HG03045 (cell line): ENCODE results near the gene DST.

Experiments
- ATAC-seq: cut with Tn5 transposase; IDR thresholded peaks from one replicate; pipeline ENCODE4 v1.9.1; 2021; ENCODE audit warnings: mild to moderate bottlenecking, moderate library complexity; ENCODE audit not compliant: unreplicated experiment

The DST gene

DNA sequence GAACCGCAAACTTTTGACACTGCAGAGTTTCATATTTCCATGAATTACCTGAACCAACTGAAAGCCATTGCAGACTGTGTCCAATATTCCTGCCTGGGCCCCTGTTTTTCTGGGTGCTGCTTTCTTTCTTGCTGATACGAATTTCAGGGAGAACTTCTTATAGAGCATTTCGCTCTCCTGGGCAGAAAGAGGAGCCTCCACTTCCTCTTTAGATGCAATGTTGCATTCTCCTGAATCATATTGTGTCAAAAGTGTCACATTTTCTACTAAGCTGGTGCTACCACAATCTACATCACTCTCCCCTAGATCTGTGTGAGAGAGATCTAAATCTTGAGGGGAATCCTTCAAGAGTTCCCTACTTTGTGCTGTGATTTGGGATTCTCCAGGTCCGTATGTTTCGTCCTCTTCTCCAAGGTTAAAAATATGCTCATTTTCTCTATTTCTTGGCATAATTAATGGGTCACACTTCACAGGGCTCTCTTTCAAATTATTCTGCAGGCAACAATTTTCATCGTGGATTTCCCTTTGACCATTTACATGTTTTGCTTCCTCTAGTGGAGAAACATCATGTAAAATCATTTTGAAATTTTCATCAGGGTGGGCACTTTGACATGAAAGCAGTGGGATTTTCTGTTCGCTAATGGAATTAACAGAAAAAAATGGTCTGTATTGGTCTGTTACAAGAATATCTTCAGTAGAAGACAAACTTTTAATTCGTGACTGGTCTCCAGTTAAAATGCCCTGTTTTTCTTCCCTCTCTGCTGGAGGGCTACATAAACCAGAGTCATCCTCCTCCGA is 102.3 kb downstream of the DST start:
- no peak for ATAC-seq

DNA sequence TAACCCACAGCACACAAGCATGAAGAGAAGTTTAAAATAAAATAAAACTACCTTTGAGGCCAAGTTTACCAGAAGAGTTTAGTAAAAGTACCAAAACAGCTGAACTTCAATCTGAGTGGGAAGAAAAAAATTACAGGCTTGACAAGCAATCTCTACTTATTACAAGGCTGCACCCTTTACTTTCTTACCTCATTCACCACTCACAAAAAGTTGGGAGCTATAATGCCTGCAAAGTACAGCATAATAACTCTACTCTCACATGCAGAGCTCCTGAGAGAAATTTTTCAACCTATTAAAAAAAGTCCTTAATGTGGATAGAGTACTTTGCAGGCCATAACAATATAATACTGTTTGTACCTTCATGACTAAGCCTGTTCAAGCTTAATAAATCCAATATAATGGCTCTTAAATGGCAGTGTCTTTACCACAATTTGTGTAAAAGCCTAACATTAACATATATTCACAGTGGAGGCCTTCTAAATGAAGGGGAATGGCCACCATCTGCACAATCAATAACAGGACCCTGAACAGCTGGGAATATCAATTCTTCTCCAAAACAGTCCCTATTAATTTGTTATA is 103.1 kb downstream of the DST start:
- ATAC-seq = no peak

DNA sequence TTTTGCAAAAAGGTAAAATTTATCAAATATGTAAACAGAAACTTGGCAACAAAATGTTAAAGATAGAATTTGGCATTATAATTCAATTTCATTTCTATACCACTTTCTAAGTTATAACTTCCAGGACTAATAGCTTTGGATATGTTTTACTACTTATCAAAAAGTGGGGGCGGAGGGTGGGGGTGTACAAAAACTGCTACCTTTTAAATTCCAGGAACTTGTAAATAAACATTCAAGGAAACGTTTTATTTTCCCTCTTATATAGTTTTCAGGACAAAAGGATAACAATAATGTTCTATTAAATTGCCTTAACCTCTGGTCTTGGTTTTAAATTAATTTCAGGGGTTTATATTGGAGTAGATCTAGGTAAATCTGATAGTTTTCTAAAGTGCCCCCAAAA is 103.8 kb downstream of the DST start:
- no peak for ATAC-seq

DNA sequence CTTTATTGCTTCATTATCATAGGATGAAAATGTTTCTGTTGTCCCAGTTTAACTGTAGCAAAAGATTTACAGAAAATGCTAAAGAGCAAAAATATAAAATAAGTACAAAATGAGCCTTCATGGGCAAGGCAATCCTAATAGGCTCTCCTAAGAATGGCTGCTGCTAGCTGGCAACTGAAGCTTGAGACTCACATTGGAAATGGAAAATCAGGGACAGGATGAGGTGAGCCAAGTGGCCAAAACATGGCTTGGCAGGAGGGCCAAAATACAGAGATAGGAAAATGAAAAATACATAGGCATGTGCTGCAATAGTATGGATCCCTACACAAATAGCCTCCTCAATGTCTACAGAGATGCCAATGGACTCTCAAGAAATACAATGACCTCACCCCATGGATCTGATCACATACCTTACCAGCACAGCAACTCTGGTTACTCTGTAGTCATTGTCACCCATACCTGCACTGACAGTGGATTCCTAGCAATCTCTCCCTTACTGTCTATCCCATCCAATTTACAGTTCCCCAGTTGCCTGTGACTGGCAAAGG is 105.4 kb downstream of the DST start:
- no peak for ATAC-seq

DNA sequence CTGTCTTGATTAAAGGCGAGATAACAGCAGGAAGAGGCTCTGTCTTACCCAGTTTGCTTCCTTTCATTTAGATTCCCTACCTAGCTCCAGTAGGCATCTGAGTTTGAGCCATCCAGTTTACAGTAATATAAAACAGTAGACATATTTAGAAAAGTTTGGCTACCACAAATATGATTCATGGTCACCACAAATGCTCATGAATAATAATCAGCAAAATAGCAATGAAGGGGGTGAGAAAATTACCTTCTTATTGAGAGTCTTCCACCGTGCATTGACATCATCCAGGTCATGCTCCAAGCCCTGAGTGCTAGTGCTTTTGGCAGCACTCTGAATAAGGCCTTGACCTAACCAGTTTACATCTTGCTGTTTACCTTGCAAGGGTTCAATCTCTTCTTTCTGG is 106.2 kb downstream of the DST start:
- ATAC-seq = no peak

DNA sequence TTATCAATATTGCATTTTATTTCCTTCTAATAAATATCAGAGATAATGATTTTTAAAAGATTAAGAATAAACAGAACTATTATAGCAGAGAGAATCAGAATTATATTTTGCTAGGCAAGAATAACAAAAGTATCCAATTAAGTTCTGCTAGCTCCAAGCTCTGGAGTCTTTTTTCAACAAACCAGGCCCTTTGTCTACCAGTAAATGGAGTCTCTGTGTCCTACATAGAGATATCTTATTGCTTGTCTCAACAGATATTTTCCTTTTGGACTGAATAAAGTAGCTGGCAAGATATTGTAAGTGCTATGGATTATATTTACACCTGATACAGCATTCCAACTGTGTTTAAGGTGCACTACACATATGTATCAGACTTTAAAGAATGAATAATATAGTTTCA is 107.1 kb downstream of the DST start:
- ATAC-seq = no peak

DNA sequence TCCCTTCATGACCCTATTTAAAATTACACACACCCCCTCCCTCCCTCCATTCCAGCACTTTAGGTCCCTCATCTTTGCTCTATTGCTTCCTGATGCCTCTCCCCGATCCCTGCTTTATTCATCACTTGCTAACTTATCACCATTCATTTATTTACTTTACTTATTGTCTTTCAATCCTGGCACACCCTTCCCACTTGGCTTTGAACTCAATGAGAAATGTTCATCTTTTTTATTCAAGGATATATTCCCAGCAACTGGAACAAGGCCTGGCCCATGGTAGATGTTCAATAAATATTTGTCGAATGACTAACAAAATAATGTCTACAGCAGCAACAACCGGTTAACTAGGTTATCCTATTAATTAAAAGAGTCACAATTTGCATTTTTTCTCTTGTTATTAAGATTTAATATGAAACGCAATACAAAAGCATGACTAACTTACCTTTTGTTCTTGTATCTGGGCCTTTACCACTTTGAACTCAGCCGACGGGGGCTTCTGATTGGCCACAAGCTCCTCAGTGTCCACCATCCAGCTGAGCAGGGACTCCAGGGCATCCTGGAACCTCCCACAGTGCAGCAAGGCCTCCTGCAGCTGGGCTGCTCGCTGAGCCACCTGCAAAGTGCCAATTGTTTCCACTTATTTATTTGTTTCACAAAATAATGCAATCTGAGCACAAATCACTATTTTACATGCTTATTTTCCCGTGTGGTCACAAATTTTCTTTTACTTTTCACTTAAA is 107.8 kb downstream of the DST start:
- no peak for ATAC-seq

DNA sequence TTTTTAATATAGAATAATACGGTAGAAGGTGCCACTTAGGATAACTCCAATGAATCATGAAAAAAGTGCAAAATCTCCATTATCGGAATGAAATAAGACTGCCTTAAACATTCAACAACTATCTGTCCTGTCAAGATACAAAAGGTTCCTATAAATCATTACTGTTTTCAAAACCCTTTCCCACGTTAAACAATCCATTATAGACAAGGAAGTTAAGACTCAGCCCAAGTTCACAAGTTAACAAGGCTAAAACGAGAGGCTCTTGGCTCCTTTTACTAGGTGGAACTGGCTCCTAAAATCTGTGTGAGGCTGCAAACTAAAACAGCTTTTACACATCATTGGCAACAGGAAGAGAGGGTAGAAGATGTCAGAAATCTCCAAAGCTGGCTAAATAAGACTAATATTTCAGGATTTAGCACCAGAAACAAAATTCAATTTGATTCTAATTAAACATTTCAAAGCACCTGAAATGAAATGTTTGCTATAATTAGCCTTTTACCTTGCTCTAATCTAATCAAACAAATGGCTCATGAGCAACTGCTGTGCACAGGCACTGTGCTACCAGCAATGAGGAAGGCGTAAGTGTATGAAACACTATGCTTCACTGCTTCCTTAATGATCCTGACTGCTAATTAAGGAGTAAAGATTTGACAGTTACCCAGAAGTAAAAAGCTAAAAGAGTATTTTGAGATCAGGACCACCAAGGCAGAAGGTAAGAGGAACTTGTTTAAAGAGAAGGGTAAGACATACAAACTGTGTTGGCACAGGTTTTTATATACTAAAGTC is 109.7 kb downstream of the DST start:
- no peak for ATAC-seq

DNA sequence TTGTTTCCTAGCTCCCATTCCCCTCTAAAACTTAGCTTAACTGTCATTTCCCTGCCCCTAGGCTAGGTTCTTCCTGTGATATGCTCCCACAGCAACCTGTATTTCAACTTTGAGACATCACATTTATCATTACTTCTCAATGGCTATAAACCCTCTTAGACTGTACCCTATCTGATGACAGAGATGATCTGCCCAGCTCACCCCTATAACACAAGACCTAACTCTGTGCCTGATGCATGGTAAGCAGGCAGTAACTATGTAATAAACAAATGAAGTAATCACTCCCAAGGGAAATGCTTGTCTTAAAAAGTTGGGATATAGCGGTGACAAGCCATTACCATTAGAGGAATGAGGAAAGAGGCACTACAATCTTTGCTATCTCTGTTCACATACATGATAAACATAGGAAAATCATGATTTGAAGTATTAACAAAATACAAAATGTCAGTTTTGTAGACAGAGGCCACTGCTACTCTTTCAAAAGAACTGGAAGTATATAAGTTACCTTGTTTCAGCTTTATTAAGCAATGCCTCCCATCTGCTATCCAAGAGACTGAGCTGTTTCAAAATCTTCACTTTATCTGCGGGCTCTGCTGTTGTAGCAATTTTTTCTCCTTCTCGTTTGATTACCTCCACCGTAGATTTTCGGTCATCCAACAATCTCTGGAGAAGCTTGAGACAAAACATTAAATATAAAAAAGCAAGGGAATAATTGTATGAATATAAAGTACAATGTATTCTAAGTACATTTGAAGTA is 110.7 kb downstream of the DST start:
- no peak for ATAC-seq

DNA sequence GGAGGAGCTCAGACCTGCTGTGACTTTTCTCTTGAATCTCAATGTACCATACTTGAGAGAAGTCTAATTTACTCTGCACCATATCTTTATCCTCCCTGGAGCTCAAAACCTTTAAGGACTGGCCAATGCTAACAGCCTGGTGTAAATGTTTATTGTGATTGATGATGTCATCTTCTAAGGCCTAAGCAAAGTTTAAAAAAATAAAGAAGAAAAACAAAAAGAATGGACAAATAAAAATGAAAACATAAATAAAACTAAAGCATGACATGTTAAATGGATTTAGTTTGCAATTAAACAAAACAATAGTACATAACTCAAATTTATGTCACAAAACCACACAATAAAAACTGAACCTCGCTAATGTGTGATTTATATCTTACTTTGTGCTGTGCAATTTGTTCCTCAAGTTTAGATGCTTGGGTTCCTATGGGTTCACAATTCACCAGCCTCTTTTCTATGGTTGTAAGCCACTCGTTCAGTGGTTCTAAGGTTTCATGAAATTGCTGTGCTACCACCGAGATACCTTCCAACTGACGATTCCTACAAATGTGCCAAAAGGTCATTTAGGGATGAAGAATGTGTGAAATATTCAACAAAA is 113.0 kb downstream of the DST start:
- no peak for ATAC-seq

DNA sequence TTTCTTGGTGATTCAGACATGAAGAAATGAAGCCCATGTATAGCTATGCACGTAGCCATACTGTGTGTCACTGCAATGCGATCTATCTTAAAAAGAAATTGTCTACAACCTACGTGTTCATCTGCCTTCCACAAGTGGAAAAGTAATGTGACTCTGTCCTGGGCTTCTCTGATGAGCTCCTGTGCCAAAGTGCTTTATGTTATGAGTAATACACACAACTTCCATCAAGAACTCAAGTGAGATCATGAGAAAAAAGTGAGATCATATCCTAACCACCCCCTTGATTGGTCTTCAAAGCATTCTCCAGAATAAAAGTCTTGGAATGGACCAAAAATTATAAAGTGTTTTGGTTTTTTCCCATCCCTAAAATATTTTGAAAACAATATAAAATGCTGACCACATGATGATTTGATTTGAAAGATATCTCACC is 114.3 kb downstream of the DST start:
- no peak for ATAC-seq

DNA sequence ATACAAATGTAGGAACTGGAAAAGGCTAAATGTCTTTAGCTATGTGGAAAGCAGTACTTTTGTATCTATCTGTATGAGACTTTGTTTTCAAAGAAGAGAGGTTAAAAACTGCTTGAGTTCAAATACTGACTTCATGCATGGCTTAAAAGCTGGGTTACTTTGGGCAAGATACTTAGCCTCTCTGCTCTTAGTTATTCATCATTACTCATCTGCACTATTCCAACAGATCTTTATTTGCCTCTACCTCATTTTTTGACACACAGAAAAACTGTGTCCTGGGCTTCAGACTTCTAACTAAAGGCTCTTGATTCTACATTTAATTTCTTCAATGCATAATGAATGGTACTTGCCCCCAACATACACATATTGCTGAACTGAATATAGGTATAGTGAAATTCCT is 114.8 kb downstream of the DST start:
- no peak for ATAC-seq

DNA sequence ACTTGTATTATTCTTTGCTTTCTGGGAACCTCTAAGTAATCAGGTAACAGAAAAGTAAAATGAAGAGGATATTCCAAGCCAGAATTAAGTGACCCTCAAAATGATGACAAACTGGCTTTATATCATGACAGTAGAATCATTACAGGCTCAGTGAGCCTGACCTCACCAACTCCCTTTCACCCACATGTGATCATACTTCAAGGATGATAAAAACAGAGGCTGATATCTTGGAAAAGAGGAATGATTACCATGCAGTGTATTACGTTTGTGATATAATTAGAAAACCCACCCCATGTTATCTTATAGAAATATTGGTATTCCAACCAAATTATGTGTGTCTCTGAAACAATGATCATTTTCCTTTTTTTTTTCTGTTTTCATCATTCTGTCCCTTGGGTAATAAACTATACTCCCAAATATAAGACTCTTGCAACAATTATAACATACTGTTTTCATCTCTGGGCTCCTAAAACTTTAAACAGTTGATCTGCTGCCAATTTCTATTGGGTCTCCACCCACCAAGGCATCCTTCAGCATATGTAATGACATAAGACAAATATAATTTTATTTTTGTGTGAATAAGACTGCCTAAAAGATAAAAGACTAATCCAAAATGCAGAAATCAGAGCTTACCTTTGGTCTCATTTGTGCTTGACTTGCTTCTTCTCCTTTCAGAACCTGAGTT is 115.7 kb downstream of the DST start:
- no peak for ATAC-seq

DNA sequence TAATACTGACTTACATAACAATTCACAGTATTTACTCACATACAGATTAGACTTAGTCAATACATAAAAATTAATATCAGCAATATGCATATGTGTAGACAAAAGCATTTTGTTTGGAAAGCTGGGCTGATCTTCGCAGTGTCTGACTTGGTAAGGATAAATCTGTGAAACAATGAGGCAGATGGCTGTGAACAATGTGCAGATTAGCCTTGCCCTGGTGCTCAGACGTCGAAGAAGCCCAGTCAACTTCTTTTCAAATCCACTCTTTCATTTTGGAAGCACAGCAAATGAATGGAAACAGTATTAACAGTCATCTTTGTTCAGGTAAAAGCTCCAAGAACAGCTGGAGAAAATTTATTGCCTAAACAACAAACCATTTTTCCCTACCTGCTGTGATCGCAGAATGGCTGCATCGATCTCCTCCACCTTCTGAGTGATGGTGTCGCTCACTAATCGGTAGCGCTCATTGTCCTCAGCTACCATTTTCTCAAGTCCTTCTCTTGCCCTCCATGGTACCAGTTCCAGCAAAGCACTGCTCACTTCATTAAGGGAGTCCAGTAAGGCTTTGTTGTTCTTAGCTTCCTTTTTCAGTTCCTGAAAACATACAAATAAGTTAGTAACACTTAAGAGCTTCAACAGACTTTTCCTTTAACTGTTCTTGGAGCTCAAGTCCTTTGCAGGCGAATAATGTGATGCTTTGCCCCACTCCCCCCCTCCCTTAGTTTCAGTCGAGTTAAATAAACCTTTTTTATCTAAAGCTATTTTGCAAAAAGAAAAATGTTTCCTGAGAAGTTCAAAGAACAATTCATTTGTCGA is 116.5 kb downstream of the DST start:
- ATAC-seq = no peak

DNA sequence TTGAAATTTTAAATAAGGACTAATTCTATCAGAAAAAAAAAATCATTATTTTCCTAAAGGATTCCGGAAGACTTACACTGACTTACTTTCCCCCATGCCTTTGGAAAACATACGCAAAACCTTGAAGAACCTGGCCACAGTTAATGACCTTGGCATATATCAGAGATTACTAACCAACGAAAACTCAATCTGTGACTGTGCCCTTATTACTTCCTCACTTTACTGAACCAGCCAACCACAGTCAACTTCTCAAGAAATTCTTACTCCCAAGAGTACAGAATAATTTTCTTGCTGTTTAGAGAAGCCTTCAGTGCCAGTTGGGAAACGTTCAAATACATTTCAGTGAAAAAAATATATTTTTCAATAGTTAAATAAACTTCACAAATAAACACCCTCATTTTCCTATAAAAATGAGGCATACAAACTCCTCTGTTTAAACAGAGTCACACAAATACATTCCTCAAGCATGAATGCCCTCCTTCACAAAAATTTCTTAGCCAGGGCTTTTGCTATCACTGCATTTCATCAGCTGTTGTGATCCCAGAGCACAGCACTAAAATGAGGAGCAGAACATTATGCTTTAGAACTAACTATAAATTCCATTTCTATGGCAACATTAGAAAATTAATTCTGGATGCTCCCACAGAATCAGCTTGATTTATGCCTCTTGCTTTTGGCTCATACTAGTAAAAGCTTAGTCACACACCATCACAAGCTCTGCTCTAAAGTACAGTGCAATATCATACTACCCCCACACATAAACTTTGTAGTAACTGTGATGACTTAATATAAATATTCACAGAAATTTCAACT is 117.6 kb downstream of the DST start:
- no peak for ATAC-seq

DNA sequence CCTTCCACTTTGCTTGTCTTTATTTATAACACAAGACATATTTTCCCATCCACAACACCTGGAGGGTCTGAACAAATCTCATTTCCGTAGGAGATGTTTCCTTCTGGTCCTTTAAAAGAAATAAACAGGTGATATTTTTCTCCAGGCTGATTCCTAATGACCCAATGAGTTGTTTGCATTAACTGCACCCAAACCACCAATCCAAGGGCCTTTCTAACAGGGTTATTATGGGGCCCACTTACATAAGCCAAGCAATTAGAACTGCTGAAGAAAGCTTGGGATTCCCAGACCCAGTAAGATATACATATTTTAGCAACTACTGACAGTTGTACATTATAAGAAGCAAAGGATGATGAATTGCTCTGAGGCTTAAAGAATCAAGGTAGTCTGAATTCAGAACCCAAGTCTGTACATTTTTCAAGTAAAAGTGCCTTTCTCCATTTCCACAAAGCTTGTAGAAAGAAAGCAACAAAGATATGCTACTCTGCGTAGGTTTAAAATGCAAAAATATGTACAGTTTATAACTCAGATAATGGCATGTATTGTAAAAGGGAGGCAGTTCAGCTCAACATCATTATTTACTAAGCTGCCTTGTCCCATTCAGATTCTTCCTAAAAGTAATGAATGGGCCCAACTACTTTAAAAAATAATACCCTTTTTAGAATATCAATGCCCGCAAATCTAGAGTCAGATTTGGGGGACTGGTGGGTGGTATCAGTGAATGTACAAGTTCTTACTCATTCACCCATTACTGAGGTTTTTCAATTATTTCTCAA is 120.0 kb downstream of the DST start:
- ATAC-seq = no peak

DNA sequence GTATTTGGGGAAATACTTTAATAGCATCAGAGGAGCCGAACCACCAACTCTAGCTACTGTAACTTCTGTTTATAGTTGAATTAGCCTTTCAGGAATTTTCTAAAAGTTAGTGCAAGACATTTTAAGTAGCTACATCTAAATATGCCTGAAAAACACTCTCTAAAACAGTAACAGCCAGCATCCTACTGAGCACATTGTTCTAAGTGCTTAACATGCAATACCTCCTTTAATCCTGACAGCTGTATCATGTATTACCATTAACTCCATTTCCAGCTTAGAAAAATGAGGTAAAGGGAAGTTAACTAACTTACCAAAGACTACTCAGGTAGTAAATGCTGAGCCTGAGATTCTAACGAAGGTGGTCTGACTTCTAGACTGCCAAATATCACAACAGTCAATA is 120.7 kb downstream of the DST start:
- ATAC-seq = no peak
